ENCODE data around the gene BATF3. TPM values are rescaled to one million over a fixed set of nuclear protein-coding genes. Genes with fewer than 3 reads are reported as not detected.

BATF3 gene
- total RNA-seq, 1 experiment from 2014 or later: 2.1 TPM

GRCh38 chr1:212646588-212646987 is 53.1 kb downstream of the BATF3 start:
- no peaks in the 10 kb centered on the region for H4K20me1 ChIP-seq (ENCODE audit: control insufficient read depth, insufficient read depth, insufficient read length)
- no peaks in the 10 kb centered on the region for H3K9me3 ChIP-seq (ENCODE audit: control insufficient read depth, low read depth, low read length)
- no peaks in the 10 kb centered on the region for H3K27me3 ChIP-seq (ENCODE audit: insufficient read depth, low read length)
- Mint-ChIP-seq H3K27me3 (ENCODE audit: low read depth) (peaks cover 9% of the 10 kb centered on the region), H3K4me3 (no peak overlapping the region), H3K36me3 (ENCODE audit: insufficient read depth in 1 of 3, low read depth in 3 of 3) (no peaks in the 10 kb centered on the region), H3K27ac (no peak overlapping the region), H3K9me3 (no peaks in the 10 kb centered on the region), H3K4me1 (no peaks in the 10 kb centered on the region)
- no peak overlapping the region for H3K4me2 ChIP-seq (ENCODE audit: insufficient read depth, insufficient read length, low read length)
- H3K4ac ChIP-seq (ENCODE audit: low read depth, low read length): no peak overlapping the region
- no peaks in the 10 kb centered on the region for H3K23me2 ChIP-seq (ENCODE audit: insufficient read length, low read depth, low read length, poor library complexity, severe bottlenecking)
- no peak overlapping the region for H3T11ph ChIP-seq (ENCODE audit: low read length)
- H3K79me1 ChIP-seq (ENCODE audit: insufficient read depth, low read depth, low read length, poor library complexity, severe bottlenecking): no peaks in the 10 kb centered on the region
- H3K4me1 ChIP-seq (ENCODE audit: insufficient read depth, low read length): no peaks in the 10 kb centered on the region
- no peak overlapping the region for H2BK12ac ChIP-seq (ENCODE audit: insufficient read length, low read depth, low read length)
- H4K91ac ChIP-seq (ENCODE audit: insufficient read length, low read depth, low read length): no peak overlapping the region
- H2AK5ac ChIP-seq (ENCODE audit: insufficient read length, low read length): no peak overlapping the region
- H3K18ac ChIP-seq (ENCODE audit: insufficient read length, low read depth, low read length): no peak overlapping the region
- no peak for DNase-seq
- H3K79me2 ChIP-seq (ENCODE audit: insufficient read depth, low read length): no peaks in the 10 kb centered on the region
- H3K9ac ChIP-seq (ENCODE audit: extremely low read depth, insufficient read length, low read length): no peak overlapping the region
- H2BK120ac ChIP-seq (ENCODE audit: low read depth, low read length, poor library complexity, severe bottlenecking): no peak overlapping the region
- no peak overlapping the region for H4K8ac ChIP-seq (replicated peaks; ENCODE audit: insufficient read length, low read depth, low read length)
- no peak overlapping the region for H4K5ac ChIP-seq (ENCODE audit: insufficient read length, low read depth, low read length)
- H2BK20ac ChIP-seq (ENCODE audit: low read depth, low read length, poor library complexity, severe bottlenecking): no peak overlapping the region
- no peak overlapping the region for H2BK15ac ChIP-seq (ENCODE audit: low read depth, low read length)
- H2AFZ ChIP-seq (ENCODE audit: low read length): no peak overlapping the region
- no CpG with 5 or more reads among the region's 19 CpGs for WGBS (ENCODE audit: extremely low coverage, insufficient read length, low lambda C conversion rate)
- no peak overlapping the region for H3K14ac ChIP-seq (ENCODE audit: insufficient read depth, low read length)
- H3K27ac ChIP-seq (ENCODE audit: insufficient read length, low read depth, low read length): no peak overlapping the region
- no peak for TF ChIP-seq CTCF (conservative IDR thresholded peaks at IDR 0.05)
- H3K23ac ChIP-seq (ENCODE audit: insufficient read length, low read depth, low read length): no peak overlapping the region
- no peak overlapping the region for H2BK5ac ChIP-seq (ENCODE audit: insufficient read length, low read length)
- no peak overlapping the region for H3K56ac ChIP-seq (ENCODE audit: insufficient read length, low read depth, low read length)
